H1 (cell line): ENCODE data around the gene USH2A. TPM values are rescaled to one million over a fixed set of nuclear protein-coding genes. Genes with fewer than 3 reads are reported as not detected.

ENCODE experiments used
- CTCF ChIA-PET: fragments of 300-600 bp; sonication (Branson Sonifier 250); formaldehyde crosslinking; loops from one replicate; lab custom pipeline; 2021; ENCODE audit not compliant: partially characterized antibody; lab: Charles Lee
- POLR2A ChIA-PET: fragments of 300-600 bp; sonication (Branson Sonifier 250); formaldehyde crosslinking; loops from one replicate; lab custom pipeline; 2021; ENCODE audit warnings: inconsistent platforms; ENCODE audit not compliant: partially characterized antibody; lab: Charles Lee
- DNase-seq, 2 experiments: peaks; one replicate each; pipeline versions ENCODE4 v3.0.0 to v3.0.0-alpha.2; 2010 to 2022; ENCODE audit warnings: low spot score in 2 of 2, low read depth in 1 of 2, mixed read lengths in 1 of 2
- FAIRE-seq: peaks from 2 replicates; lab custom pipeline; 2011; peaks lifted over from hg19 to GRCh38; lab: Jason Lieb, UNC
- H2AFZ ChIP-seq: 2 replicates; pipeline ENCODE4 v1.8.1; 2012; ENCODE audit warnings: low read length, inconsistent platforms
- H2AK5ac ChIP-seq: 2 replicates; pipeline ENCODE4 v1.6.1; 2013; ENCODE audit warnings: low read depth, low read length
- H2BK120ac ChIP-seq: replicated peaks from 2 replicates; pipeline ENCODE3; 2013; ENCODE audit warnings: low read depth, low read length, inconsistent platforms
- H2BK12ac ChIP-seq: 2 replicates; pipeline ENCODE4 v1.6.1; 2013; ENCODE audit warnings: low read depth, low read length
- H2BK15ac ChIP-seq: 2 replicates; pipeline ENCODE4 v1.6.1; 2013; ENCODE audit warnings: low read length
- H2BK20ac ChIP-seq: 2 replicates; pipeline ENCODE4 v1.6.1; 2013; ENCODE audit warnings: low read length
- H2BK5ac ChIP-seq: 2 replicates; pipeline ENCODE4 v1.6.1; 2013; ENCODE audit warnings: low read depth, low read length
- H3K14ac ChIP-seq: 2 replicates; pipeline ENCODE4 v1.6.1; 2013; ENCODE audit warnings: inconsistent platforms; ENCODE audit not compliant: insufficient read length
- H3K18ac ChIP-seq: 2 replicates; pipeline ENCODE4 v1.6.1; 2013; ENCODE audit warnings: low read length; ENCODE audit errors: extremely low read depth
- H3K23ac ChIP-seq: 2 replicates; pipeline ENCODE4 v1.6.1; 2013; ENCODE audit warnings: inconsistent platforms; ENCODE audit not compliant: insufficient read length
- H3K23me2 ChIP-seq: 2 replicates; pipeline ENCODE4 v1.6.1; 2013; ENCODE audit warnings: low read depth, low read length
- H3K27ac ChIP-seq: 2 replicates; pipeline ENCODE4 v1.6.1; 2011; ENCODE audit warnings: low read depth, low read length, inconsistent platforms
- H3K27me3 ChIP-seq, 4 experiments: replicated peaks in 1 of 4; 1 replicate in 1 of 4; 2 replicates in 3 of 4; pipeline versions ENCODE4 v1.6.1 to v1.8.1; 2011 to 2013; ENCODE audit warnings: low read length in 3 of 4, mild to moderate bottlenecking in 3 of 4, inconsistent platforms in 2 of 4, mixed read lengths in 2 of 4, moderate library complexity in 1 of 4; ENCODE audit not compliant: control insufficient read depth in 3 of 4, insufficient read depth in 3 of 4; ENCODE audit errors: extremely low read depth in 1 of 4
- H3K36me3 ChIP-seq, 4 experiments: 2 replicates each; pipeline versions ENCODE4 v1.6.1 to v1.8.1; 2011 to 2013; ENCODE audit warnings: mild to moderate bottlenecking in 4 of 4, low read length in 3 of 4, moderate library complexity in 2 of 4, control low read depth in 1 of 4, inconsistent platforms in 1 of 4; ENCODE audit not compliant: insufficient read depth in 4 of 4, control insufficient read depth in 2 of 4
- H3K4ac ChIP-seq: replicated peaks from 2 replicates; pipeline ENCODE3; 2013; ENCODE audit warnings: low read length, low read depth, mixed read lengths, inconsistent platforms; ENCODE audit not compliant: insufficient read length
- H3K4me1 ChIP-seq, 4 experiments: replicated peaks in 1 of 4; 1 replicate in 1 of 4; 2 replicates in 3 of 4; pipeline versions ENCODE4 v1.6.1 to v1.8.1; 2011 to 2013; ENCODE audit warnings: low read length in 3 of 4, inconsistent platforms in 2 of 4, mixed read lengths in 1 of 4; ENCODE audit not compliant: insufficient read depth in 4 of 4, control insufficient read depth in 3 of 4
- H3K4me2 ChIP-seq, 2 experiments: 2 replicates each; pipeline versions ENCODE4 v1.6.1 to v1.8.1; 2011 to 2013; ENCODE audit warnings: low read depth in 2 of 2, low read length in 2 of 2, control low read depth in 1 of 2, inconsistent platforms in 1 of 2, mild to moderate bottlenecking in 1 of 2; ENCODE audit not compliant: insufficient read depth in 1 of 2
- H3K4me3 ChIP-seq, 4 experiments: fragments of 200-600, 300-600 bp in 1 of 4; sonication (generic), shearing (Covaris generic), sonication (Bioruptor Twin) in 1 of 4; 2 replicates each; pipeline versions ENCODE4 v1.5.1 to v1.8.1; 2011 to 2016; ENCODE audit warnings: low read length in 4 of 4, low read depth in 3 of 4, control low read depth in 2 of 4, inconsistent platforms in 2 of 4, mild to moderate bottlenecking in 2 of 4, mixed read lengths in 1 of 4, moderate library complexity in 1 of 4; ENCODE audit not compliant: insufficient read depth in 2 of 4; ENCODE audit errors: extremely low read depth in 1 of 4
- H3K56ac ChIP-seq: replicated peaks from 2 replicates; pipeline ENCODE3; 2013; ENCODE audit warnings: low read depth, mild to moderate bottlenecking, mixed read lengths, low read length, inconsistent platforms; ENCODE audit not compliant: insufficient read length
- H3K79me1 ChIP-seq: 2 replicates; pipeline ENCODE4 v1.6.1; 2013; ENCODE audit warnings: low read depth, low read length, control low read depth
- H3K79me2 ChIP-seq, 2 experiments: 2 replicates each; pipeline versions ENCODE4 v1.6.1 to v1.8.1; 2012 to 2013; ENCODE audit warnings: low read length in 2 of 2, mild to moderate bottlenecking in 2 of 2, inconsistent platforms in 1 of 2; ENCODE audit not compliant: insufficient read depth in 2 of 2, control insufficient read depth in 1 of 2
- H3K9ac ChIP-seq, 4 experiments: replicated peaks in 1 of 4; 1 replicate in 1 of 4; 2 replicates in 3 of 4; pipeline versions ENCODE4 v1.6.1 to v1.8.1; 2011 to 2013; ENCODE audit warnings: low read depth in 3 of 4, low read length in 3 of 4, control low read depth in 2 of 4, mild to moderate bottlenecking in 2 of 4, moderate library complexity in 2 of 4, inconsistent platforms in 1 of 4; ENCODE audit errors: extremely low read depth in 1 of 4
- H3K9me3 ChIP-seq, 2 experiments: 2 replicates each; pipeline versions ENCODE4 v1.6.1 to v1.8.1; 2012 to 2013; ENCODE audit warnings: mild to moderate bottlenecking in 2 of 2, moderate library complexity in 2 of 2, control low read depth in 1 of 2, inconsistent platforms in 1 of 2, low read depth in 1 of 2, low read length in 1 of 2, mixed read lengths in 1 of 2; ENCODE audit not compliant: insufficient read depth in 2 of 2
- H4K20me1 ChIP-seq, 2 experiments: replicated peaks in 1 of 2; 2 replicates each; pipeline versions ENCODE3 to v1.8.1; 2011 to 2013; ENCODE audit warnings: inconsistent platforms in 2 of 2, low read length in 2 of 2, mild to moderate bottlenecking in 1 of 2; ENCODE audit not compliant: insufficient read depth in 2 of 2, control insufficient read depth in 1 of 2
- H4K5ac ChIP-seq: 2 replicates; pipeline ENCODE4 v1.6.1; 2013; ENCODE audit warnings: low read length, low read depth, mixed read lengths, inconsistent platforms; ENCODE audit not compliant: insufficient read length
- H4K8ac ChIP-seq: 2 replicates; pipeline ENCODE4 v1.8.0; 2013; ENCODE audit warnings: mild to moderate bottlenecking, moderate library complexity, low read length, inconsistent platforms; ENCODE audit not compliant: insufficient read depth; ENCODE audit errors: extremely low read depth
- H4K91ac ChIP-seq: replicated peaks from 2 replicates; pipeline ENCODE3; 2013; ENCODE audit warnings: low read length, mixed read lengths, inconsistent platforms; ENCODE audit not compliant: insufficient read length
- BRCA1 ChIP-seq: IDR thresholded peaks from 2 replicates; pipeline ENCODE4 v1.6.1; 2012; ENCODE audit warnings: low read depth, low read length, improper control_type of control experiment
- CREB1 ChIP-seq: IDR thresholded peaks from 2 replicates; pipeline ENCODE4 v1.6.1; 2012; ENCODE audit warnings: inconsistent platforms
- EP300 ChIP-seq, 2 experiments: IDR thresholded peaks; 1 replicate in 1 of 2; 2 replicates in 1 of 2; pipeline ENCODE4 v1.6.1; 2011 to 2012; ENCODE audit warnings: low read depth in 2 of 2, low read length in 2 of 2, mild to moderate bottlenecking in 2 of 2, borderline replicate concordance in 1 of 2, inconsistent platforms in 1 of 2, moderate library complexity in 1 of 2
- FOSL1 ChIP-seq: IDR thresholded peaks from 2 replicates; pipeline ENCODE4 v1.6.1; 2011; ENCODE audit warnings: mild to moderate bottlenecking, low read depth, low read length, moderate library complexity; ENCODE audit not compliant: insufficient read depth
- JUN ChIP-seq: IDR thresholded peaks from 2 replicates; pipeline ENCODE4 v1.6.1; 2011; ENCODE audit warnings: low read depth, mild to moderate bottlenecking, improper control_type of control experiment, low read length
- KDM4A ChIP-seq: IDR thresholded peaks from one replicate; pipeline ENCODE4 v1.7.1; 2012; ENCODE audit warnings: low read depth, mild to moderate bottlenecking, moderate library complexity, low read length, inconsistent platforms; ENCODE audit not compliant: severe bottlenecking
- SUZ12 ChIP-seq: fragments of 200-600 bp; sonication (generic); IDR thresholded peaks from 2 replicates; pipeline ENCODE4 v1.6.1; 2012; ENCODE audit warnings: mild to moderate bottlenecking, inconsistent platforms, low read length, moderate library complexity, mixed read lengths
- TBP ChIP-seq: IDR thresholded peaks from 2 replicates; pipeline ENCODE4 v1.6.1; 2011; ENCODE audit warnings: low read depth, low read length, improper control_type of control experiment
- ZNF274 ChIP-seq: IDR thresholded peaks from 2 replicates; pipeline ENCODE4 v1.7.0; 2012; ENCODE audit warnings: low read length, borderline replicate concordance; ENCODE audit errors: extremely low read depth
- WGBS, 2 experiments: shearing (Covaris generic) in 1 of 2; methylation state at CpG; one replicate each; pipeline versions ENCODE4 v1.1.6 to v1.1.7; 2013 to 2015; ENCODE audit warnings: low lambda C conversion rate in 2 of 2, mixed read lengths in 2 of 2, inconsistent platforms in 1 of 2, low coverage in 1 of 2, missing lambda C conversion rate in 1 of 2; ENCODE audit not compliant: insufficient replicate concordance in 2 of 2, insufficient coverage in 1 of 2, insufficient read length in 1 of 2; ENCODE audit errors: extremely low coverage in 1 of 2, missing lambda C conversion rate in 1 of 2; 5-methylcytosine and 5-hydroxymethylcytosine counted together
- polyA plus RNA-seq, 7 experiments: library from polyadenylated mRNA; depleted of rRNA in 3 of 7; stranded (reverse) in 5 of 7; unstranded in 2 of 7; fragments of >200 nt in 5 of 7; fragments of 200-250 nt in 2 of 7; gene quantifications; 1 replicate in 5 of 7; 2 replicates in 1 of 7; 4 replicates in 1 of 7; pipeline versions ENCODE4 v1.2.1 to v1.2.3, GENCODE V29; 2011 to 2013; ENCODE audit warnings: missing spikeins in 2 of 7, mixed read lengths in 2 of 7
- total RNA-seq: library from RNA; stranded (reverse); fragmentation: NEBNext Ultra II Directional; extraction: Animal tissue kit (Norgen Biotek cat#: 25700); gene quantifications from 2 replicates; pipeline ENCODE4 v1.2.1, GENCODE V29; 2021
- TF ChIP-seq, protein P1 (sequence below): IDR thresholded peaks from 2 replicates; pipeline ENCODE4 v1.6.1; 2011; ENCODE audit warnings: low read length, improper control_type of control experiment

The USH2A gene
- total and polyA plus RNA-seq, 2 of the 8 experiments (the other 6 are each of a cell fraction or from before 2014, with no cell fraction given): 0.02 to 0.17 TPM

- Histone ChIP-seq H3K4me2 (no peak overlapping the region), H2AFZ (no peak overlapping the region), H3K4me1 (no peaks in the 10 kb centered on the region; a peak in 1 of 7 replicates), H3K23ac (no peak overlapping the region), H3K4ac (no peak overlapping the region), H3K14ac (no peak overlapping the region), H3K9me3 (no peaks in the 10 kb centered on the region), H2BK120ac (no peak overlapping the region), H4K91ac (no peak overlapping the region), H3K9ac (no peak overlapping the region), H3K79me2 (no peaks in the 10 kb centered on the region), H4K5ac (no peak overlapping the region), H2BK15ac (no peak overlapping the region), H2BK20ac (no peak overlapping the region), H3K27ac (no peak overlapping the region), H3K56ac (no peak overlapping the region), H2AK5ac (no peak overlapping the region), H3K18ac (no peak overlapping the region), H4K20me1 (no peaks in the 10 kb centered on the region), H3K23me2 (no peaks in the 10 kb centered on the region), H3K79me1 (no peaks in the 10 kb centered on the region), H4K8ac (no peak overlapping the region), H3K36me3 (peaks cover 0 to 26% (median 9%) of the 10 kb centered on the region in 4 experiments; a peak in 5 of 8 replicates), H2BK12ac (no peak overlapping the region), H3K27me3 (no peaks in the 10 kb centered on the region), H2BK5ac (no peak overlapping the region), H3K4me3 (no peak overlapping the region)
- 99% methylated on average over 4 of the region's 4 CpGs; no CpG with 5 or more reads in 1 of the 2 experiments for WGBS, 2 experiments
- POLR2A ChIA-PET: no interaction called here
- FAIRE-seq (no peak), DNase-seq (no peak)
- CTCF ChIA-PET: no interaction called here
- TF ChIP-seq, protein P1, sequence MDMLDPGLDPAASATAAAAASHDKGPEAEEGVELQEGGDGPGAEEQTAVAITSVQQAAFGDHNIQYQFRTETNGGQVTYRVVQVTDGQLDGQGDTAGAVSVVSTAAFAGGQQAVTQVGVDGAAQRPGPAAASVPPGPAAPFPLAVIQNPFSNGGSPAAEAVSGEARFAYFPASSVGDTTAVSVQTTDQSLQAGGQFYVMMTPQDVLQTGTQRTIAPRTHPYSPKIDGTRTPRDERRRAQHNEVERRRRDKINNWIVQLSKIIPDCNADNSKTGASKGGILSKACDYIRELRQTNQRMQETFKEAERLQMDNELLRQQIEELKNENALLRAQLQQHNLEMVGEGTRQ: no peak
- TF ChIP-seq CREB1: no peak
- no peak for TF ChIP-seq TBP
- TF ChIP-seq FOSL1: no peak
- TF ChIP-seq BRCA1: no peak
- no peak for TF ChIP-seq SUZ12
- no peak for TF ChIP-seq ZNF274
- TF ChIP-seq JUN: no peak
- TF ChIP-seq EP300 (IDR thresholded peaks at IDR 0.05; ENCODE audit: borderline replicate concordance in 1 of 2, low read depth in 2 of 2, low read length in 2 of 2): no peak
- TF ChIP-seq KDM4A: no peak
Measured at GRCh38 chr1:215623162-215623561, 800.1 kb downstream of the USH2A start.
